Activated CD4-positive, alpha-beta T cell treated with anti-CD3 and anti-CD28 coated beads for 24 hours (primary cell): ENCODE measurements around the gene UNC45B.
"Not testable (repeated sequence)": the region's sequence is repeated elsewhere in the genome, so short reads cannot be mapped to it uniquely, and the experiment has no call there.

ENCODE experiments used
- DNase-seq, 2 donors: peaks; one replicate each; pipeline ENCODE4 v3.0.0-alpha.2; 2020; ENCODE audit warnings: low read depth in 2 of 2

UNC45B gene

GRCh38 chr17:35147375-35147905, at the start of gene UNC45B:
UNC45B (plus strand) TSS chr17:35147817; CDS start chr17:35148264, 447 bp downstream.
- no peak for DNase-seq

GRCh38 chr17:35099908-35100307, 47.7 kb upstream of the UNC45B start:
- no peak for DNase-seq

GRCh38 chr17:35101036-35101435, 46.6 kb upstream of the UNC45B start:
- DNase-seq = no peak

- no peak for DNase-seq
Measured at GRCh38 chr17:35101725-35102124, 45.9 kb upstream of the UNC45B start.

GRCh38 chr17:35103271-35103670, 44.3 kb upstream of the UNC45B start:
- DNase-seq = no peak

- DNase-seq = no peak
Measured at GRCh38 chr17:35104844-35105450, 42.7 kb upstream of the UNC45B start.

GRCh38 chr17:35110791-35111190, 36.8 kb upstream of the UNC45B start:
- DNase-seq = not testable (repeated sequence)

- no peak for DNase-seq
Measured at GRCh38 chr17:35116845-35117244, 30.8 kb upstream of the UNC45B start.

GRCh38 chr17:35117984-35118383, 29.6 kb upstream of the UNC45B start:
- no peak for DNase-seq

- peak; percentile 63 to 66 for DNase-seq
Measured at GRCh38 chr17:35119370-35120165, 28.0 kb upstream of the UNC45B start, which contains the start of gene RAD51D. RAD51D (minus strand) TSS chr17:35119860; CDS start chr17:35119613, 247 bp downstream.

- no peak for DNase-seq
Measured at GRCh38 chr17:35121315-35121714, 26.3 kb upstream of the UNC45B start, which contains the start of gene FNDC8. FNDC8 (plus strand) TSS chr17:35121615; CDS start chr17:35121694, 79 bp downstream.

GRCh38 chr17:35127751-35128514, 19.7 kb upstream of the UNC45B start:
- no peak for DNase-seq

- DNase-seq = no peak
Measured at GRCh38 chr17:35129154-35129972, 18.3 kb upstream of the UNC45B start.

- no peak for DNase-seq
Measured at GRCh38 chr17:35129973-35130351, 17.7 kb upstream of the UNC45B start.

- no peak for DNase-seq
Measured at GRCh38 chr17:35130392-35130791, 17.2 kb upstream of the UNC45B start.

GRCh38 chr17:35132099-35132498, 15.5 kb upstream of the UNC45B start:
- DNase-seq = no peak

- no peak for DNase-seq
Measured at GRCh38 chr17:35132816-35133550, 14.6 kb upstream of the UNC45B start.

- no peak for DNase-seq
Measured at GRCh38 chr17:35135322-35135721, 12.3 kb upstream of the UNC45B start.

GRCh38 chr17:35138218-35138617, 9.4 kb upstream of the UNC45B start:
- no peak for DNase-seq

- peak; percentile 82 to 86 for DNase-seq
Measured at GRCh38 chr17:35141681-35142466, 5.7 kb upstream of the UNC45B start, which contains the start of gene NLE1. NLE1 (minus strand) TSS chr17:35142303; CDS start chr17:35142275, 28 bp downstream.
